HG02943 (cell line): ENCODE measurements around the gene MYZAP.
A peak's percentile ranks its signal among the peaks of the same experiment; 100 is the strongest.

ENCODE experiments used
- ATAC-seq: cut with Tn5 transposase; IDR thresholded peaks from one replicate; pipeline ENCODE4 v1.9.1; 2021; ENCODE audit warnings: mild to moderate bottlenecking, low read depth, moderate library complexity; ENCODE audit not compliant: unreplicated experiment

MYZAP gene

GRCh38 chr15:57685306-57686095, 93.8 kb downstream of the MYZAP start:
- ATAC-seq: no peak

- no peak for ATAC-seq
Measured at GRCh38 chr15:57686657-57687056, 95.0 kb downstream of the MYZAP start.

- ATAC-seq: no peak
Measured at GRCh38 chr15:57690341-57690966, 98.8 kb downstream of the MYZAP start.

- no peak for ATAC-seq
Measured at GRCh38 chr15:57691082-57691481, 99.4 kb downstream of the MYZAP start.

- ATAC-seq: no peak
Measured at GRCh38 chr15:57692709-57693108, 101.0 kb downstream of the MYZAP start.

- no peak for ATAC-seq
Measured at GRCh38 chr15:57694279-57694678, 102.6 kb downstream of the MYZAP start.

GRCh38 chr15:57696146-57696545, 104.4 kb downstream of the MYZAP start:
- ATAC-seq: no peak

GRCh38 chr15:57697588-57697987, 105.9 kb downstream of the MYZAP start:
- ATAC-seq: no peak

GRCh38 chr15:57698243-57698642, 106.5 kb downstream of the MYZAP start:
- ATAC-seq: no peak

- no peak for ATAC-seq
Measured at GRCh38 chr15:57698991-57699390, 107.3 kb downstream of the MYZAP start.

- no peak for ATAC-seq
Measured at GRCh38 chr15:57703387-57703786, 111.7 kb downstream of the MYZAP start.

GRCh38 chr15:57704441-57704840, 112.7 kb downstream of the MYZAP start:
- no peak for ATAC-seq

GRCh38 chr15:57705746-57706404, 114.2 kb downstream of the MYZAP start:
- no peak for ATAC-seq

GRCh38 chr15:57706405-57707209, 114.9 kb downstream of the MYZAP start, which contains the start of gene POLR2M:
POLR2M (plus strand) TSS chr15:57706714; CDS start chr15:57706843, 129 bp downstream.
- ATAC-seq: peak; percentile 92

GRCh38 chr15:57708047-57708446, 116.3 kb downstream of the MYZAP start:
- ATAC-seq: no peak

GRCh38 chr15:57718309-57718708, 126.6 kb downstream of the MYZAP start:
- no peak for ATAC-seq

- no peak for ATAC-seq
Measured at GRCh38 chr15:57720867-57721266, 129.2 kb downstream of the MYZAP start.

- ATAC-seq: no peak
Measured at GRCh38 chr15:57726411-57726810, 134.7 kb downstream of the MYZAP start.

GRCh38 chr15:57727031-57727430, 135.3 kb downstream of the MYZAP start:
- no peak for ATAC-seq

GRCh38 chr15:57728436-57728835, 136.7 kb downstream of the MYZAP start:
- ATAC-seq: no peak

GRCh38 chr15:57730876-57731275, 139.2 kb downstream of the MYZAP start:
- no peak for ATAC-seq
